Type B pancreatic cell (in vitro differentiated cells): Measurements from ENCODE around the gene ZNF554. TPM values are rescaled to one million over a fixed set of nuclear protein-coding genes. Genes with fewer than 3 reads are reported as not detected.

ENCODE experiments used
- DNase-seq: peaks from one replicate; pipeline ENCODE4 v3.0.0; 2021; ENCODE audit warnings: mixed read lengths; ENCODE audit not compliant: unreplicated experiment; ENCODE audit errors: extremely low spot score
- H3K27ac Mint-ChIP-seq: 2 replicates; pipeline ENCODE4 v1.8.0; 2021; ENCODE audit warnings: mild to moderate bottlenecking, mixed read lengths
- H3K27me3 Mint-ChIP-seq: 2 replicates; pipeline ENCODE4 v1.8.0; 2021; ENCODE audit warnings: mixed read lengths
- H3K36me3 Mint-ChIP-seq: 2 replicates; pipeline ENCODE4 v1.8.0; 2021; ENCODE audit warnings: mixed read lengths
- H3K4me1 Mint-ChIP-seq: one replicate; pipeline ENCODE4 v1.8.0; 2021; ENCODE audit warnings: mixed read lengths; ENCODE audit not compliant: unreplicated experiment
- H3K4me3 Mint-ChIP-seq: 2 replicates; pipeline ENCODE4 v1.8.0; 2021; ENCODE audit warnings: mild to moderate bottlenecking, mixed read lengths
- H3K9me3 Mint-ChIP-seq: 2 replicates; pipeline ENCODE4 v1.8.0; 2021; ENCODE audit warnings: mixed read lengths
- CTCF ChIP-seq: fragments of 200-600 bp; sonication (generic); conservative IDR thresholded peaks from 2 replicates; pipeline ENCODE4 v1.5.0; 2021; ENCODE audit warnings: antibody characterized with exemption, mild to moderate bottlenecking
- total RNA-seq: library from RNA; stranded (reverse); gene quantifications from 2 replicates; pipeline ENCODE4 v1.2.1, GENCODE V29; 2021; ENCODE audit warnings: low replicate concordance

Gene ZNF554
- total RNA-seq, 1 donor from 2014 or later = 9.4 TPM

- Mint-ChIP-seq H3K9me3 (peaks cover 18% of the 10 kb centered on the region), H3K4me3 (no peak overlapping the region), H3K27me3 (no peaks in the 10 kb centered on the region), H3K36me3 (peaks cover 44% of the 10 kb centered on the region), H3K4me1 (peaks cover 1% of the 10 kb centered on the region), H3K27ac (no peak overlapping the region)
- no peak for TF ChIP-seq CTCF
- no peak for DNase-seq
Measured at GRCh38 chr19:2847507-2847906, 27.8 kb downstream of the ZNF554 start.

- no peak for TF ChIP-seq CTCF
- H3K27me3 Mint-ChIP-seq = no peaks in the 10 kb centered on the region
- no peak overlapping the region for H3K4me3 Mint-ChIP-seq
- DNase-seq = no peak
- H3K9me3 Mint-ChIP-seq = peaks cover 20% of the 10 kb centered on the region
- no peaks in the 10 kb centered on the region for H3K4me1 Mint-ChIP-seq
- no peak overlapping the region for H3K27ac Mint-ChIP-seq
- peaks cover 55% of the 10 kb centered on the region for H3K36me3 Mint-ChIP-seq
Measured at GRCh38 chr19:2848616-2849015, 28.9 kb downstream of the ZNF554 start.

- H3K27me3 Mint-ChIP-seq = no peaks in the 10 kb centered on the region
- no peak for TF ChIP-seq CTCF
- H3K4me3 Mint-ChIP-seq = peak overlapping the region; percentile 8
- H3K36me3 Mint-ChIP-seq = peaks cover 64% of the 10 kb centered on the region
- peaks cover 20% of the 10 kb centered on the region for H3K9me3 Mint-ChIP-seq
- no peak overlapping the region for H3K27ac Mint-ChIP-seq
- no peaks in the 10 kb centered on the region for H3K4me1 Mint-ChIP-seq
- no peak for DNase-seq
Measured at GRCh38 chr19:2850256-2850925, 30.7 kb downstream of the ZNF554 start.

DNA sequence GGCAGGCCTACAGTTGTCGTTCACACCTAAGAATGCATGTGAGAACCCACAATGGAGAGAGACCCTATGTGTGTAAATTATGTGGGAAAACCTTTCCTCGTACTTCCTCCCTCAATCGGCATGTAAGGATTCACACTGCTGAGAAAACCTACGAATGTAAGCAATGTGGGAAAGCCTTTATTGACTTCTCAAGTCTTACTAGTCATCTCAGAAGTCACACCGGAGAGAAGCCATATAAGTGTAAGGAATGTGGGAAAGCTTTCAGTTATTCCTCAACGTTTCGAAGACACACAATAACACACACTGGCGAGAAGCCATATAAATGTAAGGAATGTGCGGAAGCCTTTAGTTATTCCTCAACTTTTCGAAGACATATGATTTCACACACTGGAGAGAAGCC lies 32.9 kb downstream of the ZNF554 start:
- no peak overlapping the region for H3K4me3 Mint-ChIP-seq
- H3K27me3 Mint-ChIP-seq = no peaks in the 10 kb centered on the region
- no peak for TF ChIP-seq CTCF
- H3K4me1 Mint-ChIP-seq = no peaks in the 10 kb centered on the region
- no peak overlapping the region for H3K27ac Mint-ChIP-seq
- H3K36me3 Mint-ChIP-seq = peaks cover 59% of the 10 kb centered on the region
- H3K9me3 Mint-ChIP-seq = peaks cover 25% of the 10 kb centered on the region
- DNase-seq = no peak

GRCh38 chr19:2853015-2853606 lies 33.4 kb downstream of the ZNF554 start:
- Mint-ChIP-seq H3K4me1 (no peaks in the 10 kb centered on the region), H3K27ac (no peak overlapping the region), H3K4me3 (no peak overlapping the region), H3K36me3 (peaks cover 59% of the 10 kb centered on the region), H3K27me3 (no peaks in the 10 kb centered on the region), H3K9me3 (peaks cover 25% of the 10 kb centered on the region)
- no peak for DNase-seq
- no peak for TF ChIP-seq CTCF
